Measurements from ENCODE around the gene KIAA1958. TPM values are rescaled to one million over a fixed set of nuclear protein-coding genes. Genes with fewer than 3 reads are reported as not detected.

KIAA1958 gene
- total and polyA plus RNA-seq, 5 donors from 2014 or later, result 0.41 to 3.1 (median 1.3) TPM

DNA sequence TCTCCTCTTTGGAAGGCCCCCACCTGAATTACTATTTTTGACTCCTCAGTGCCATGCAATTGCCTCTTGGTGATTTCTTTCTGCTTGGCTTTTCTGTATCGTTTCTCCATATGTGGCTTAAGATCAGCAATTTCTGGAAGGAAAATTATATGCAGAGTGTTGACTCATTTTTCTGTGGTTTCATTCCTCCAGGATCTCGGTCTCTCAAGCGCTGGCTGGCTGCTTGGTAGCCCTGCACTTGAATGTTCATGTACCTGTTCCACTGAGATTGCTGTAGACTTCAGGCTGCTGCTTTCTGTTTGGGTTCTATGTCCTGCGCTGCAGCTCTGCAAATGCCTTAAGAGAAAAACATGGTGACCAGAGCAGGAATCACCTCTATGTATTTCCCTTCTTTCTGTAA, 153.7 kb downstream of the KIAA1958 start:
- Mint-ChIP-seq H3K36me3 (peaks cover 11% of the 10 kb centered on the region), H3K27ac (no peak overlapping the region), H3K4me3 (no peak overlapping the region), H3K27me3 (peaks cover 26% of the 10 kb centered on the region), H3K9me3 (peaks cover 0 to 18% (median 3%) of the 10 kb centered on the region in 7 donors), H3K4me1 (no peaks in the 10 kb centered on the region)
- Histone ChIP-seq H3K4me3 (ENCODE audit: low read depth, low read length) (no peak overlapping the region), H3K27ac (ENCODE audit: insufficient read depth, low read length, poor library complexity, severe bottlenecking) (no peak overlapping the region), H3K9me3 (ENCODE audit: control insufficient read depth in 2 of 2, low read length in 2 of 2) (peaks cover 10 to 12% of the 10 kb centered on the region in 2 experiments), H3K27me3 (ENCODE audit: control insufficient read depth, insufficient read depth, low read length) (no peaks in the 10 kb centered on the region), H3K4me1 (ENCODE audit: control insufficient read depth, insufficient read depth, low read length, poor library complexity, severe bottlenecking) (no peaks in the 10 kb centered on the region), H3K36me3 (ENCODE audit: control insufficient read depth, insufficient read depth, low read length) (peaks cover 2% of the 10 kb centered on the region)
- no peak for ATAC-seq (ENCODE audit: low read depth in 2 of 2)
- no peak for DNase-seq

GRCh38 chr9:112642126-112642525, 155.5 kb downstream of the KIAA1958 start:
- no peak overlapping the region for H3K27ac ChIP-seq (ENCODE audit: insufficient read depth, low read length, poor library complexity, severe bottlenecking)
- H3K27me3 ChIP-seq (ENCODE audit: control insufficient read depth, insufficient read depth, low read length), result no peaks in the 10 kb centered on the region
- DNase-seq (no peak), ATAC-seq (ENCODE audit: low read depth in 2 of 2) (no peak)
- Mint-ChIP-seq H3K4me1 (no peaks in the 10 kb centered on the region), H3K27me3 (peaks cover 22% of the 10 kb centered on the region), H3K36me3 (peaks cover 26% of the 10 kb centered on the region), H3K27ac (no peak overlapping the region), H3K9me3 (peaks cover 0 to 28% (median 8%) of the 10 kb centered on the region in 7 donors), H3K4me3 (no peak overlapping the region)
- H3K36me3 ChIP-seq (ENCODE audit: control insufficient read depth, insufficient read depth, low read length), result peaks cover 2% of the 10 kb centered on the region
- no peak overlapping the region for H3K4me3 ChIP-seq (ENCODE audit: low read depth, low read length)
- peaks cover 10 to 12% of the 10 kb centered on the region in 2 experiments for H3K9me3 ChIP-seq (ENCODE audit: control insufficient read depth in 2 of 2, low read length in 2 of 2)
- H3K4me1 ChIP-seq (ENCODE audit: control insufficient read depth, insufficient read depth, low read length, poor library complexity, severe bottlenecking), result no peaks in the 10 kb centered on the region

GRCh38 chr9:112647596-112647995, 161.0 kb downstream of the KIAA1958 start:
- no peaks in the 10 kb centered on the region for H3K4me1 Mint-ChIP-seq
- DNase-seq, result no peak

GRCh38 chr9:112648624-112649023, 162.0 kb downstream of the KIAA1958 start:
- Histone ChIP-seq H3K36me3 (ENCODE audit: control insufficient read depth, insufficient read depth, low read length) (no peaks in the 10 kb centered on the region), H3K27me3 (ENCODE audit: control insufficient read depth, insufficient read depth, low read length) (no peaks in the 10 kb centered on the region), H3K4me1 (ENCODE audit: control insufficient read depth, insufficient read depth, low read length, poor library complexity, severe bottlenecking) (no peaks in the 10 kb centered on the region), H3K9me3 (ENCODE audit: control insufficient read depth in 2 of 2, low read length in 2 of 2) (peaks cover 16 to 20% of the 10 kb centered on the region in 2 experiments), H3K27ac (ENCODE audit: insufficient read depth, low read length, poor library complexity, severe bottlenecking) (no peak overlapping the region), H3K4me3 (ENCODE audit: low read depth, low read length) (no peak overlapping the region)
- H3K4me3 Mint-ChIP-seq, result no peak overlapping the region
- H3K4me1 Mint-ChIP-seq, result no peaks in the 10 kb centered on the region
- H3K9me3 Mint-ChIP-seq, result peaks cover 3 to 37% (median 10%) of the 10 kb centered on the region in 7 donors
- no peak for ATAC-seq (ENCODE audit: low read depth in 2 of 2)
- DNase-seq, result no peak
- no peak overlapping the region for H3K27ac Mint-ChIP-seq
- peaks cover 22% of the 10 kb centered on the region for H3K36me3 Mint-ChIP-seq
- H3K27me3 Mint-ChIP-seq, result peaks cover 4% of the 10 kb centered on the region

More at GRCh38 chr9:112647596-112647995, 161.0 kb downstream of the KIAA1958 start:
- H3K27me3 ChIP-seq (ENCODE audit: control insufficient read depth, insufficient read depth, low read length), result no peaks in the 10 kb centered on the region
- H3K4me3 Mint-ChIP-seq, result no peak overlapping the region
- peaks cover 3 to 37% (median 10%) of the 10 kb centered on the region in 7 donors for H3K9me3 Mint-ChIP-seq
- ATAC-seq (ENCODE audit: low read depth in 2 of 2), result no peak
- no peaks in the 10 kb centered on the region for H3K36me3 ChIP-seq (ENCODE audit: control insufficient read depth, insufficient read depth, low read length)
- H3K9me3 ChIP-seq (ENCODE audit: control insufficient read depth in 2 of 2, low read length in 2 of 2), result peaks cover 16 to 20% of the 10 kb centered on the region in 2 experiments
- H3K27ac ChIP-seq (ENCODE audit: insufficient read depth, low read length, poor library complexity, severe bottlenecking), result no peak overlapping the region
- H3K27me3 Mint-ChIP-seq, result peaks cover 4% of the 10 kb centered on the region
- H3K4me1 ChIP-seq (ENCODE audit: control insufficient read depth, insufficient read depth, low read length, poor library complexity, severe bottlenecking), result no peaks in the 10 kb centered on the region
- H3K36me3 Mint-ChIP-seq, result peaks cover 25% of the 10 kb centered on the region
- H3K4me3 ChIP-seq (ENCODE audit: low read depth, low read length), result no peak overlapping the region
- H3K27ac Mint-ChIP-seq, result no peak overlapping the region

- Mint-ChIP-seq H3K27ac (peak overlapping the region in 1 of 3 donors; percentile 32), H3K4me3 (no peak overlapping the region), H3K27me3 (peaks cover 4% of the 10 kb centered on the region), H3K4me1 (no peaks in the 10 kb centered on the region), H3K9me3 (peaks cover 0 to 10% (median 2%) of the 10 kb centered on the region in 7 donors), H3K36me3 (peaks cover 3% of the 10 kb centered on the region)
- no peaks in the 10 kb centered on the region for H3K4me1 ChIP-seq (ENCODE audit: control insufficient read depth, insufficient read depth, low read length, poor library complexity, severe bottlenecking)
- DNase-seq (no peak), ATAC-seq (ENCODE audit: low read depth in 2 of 2) (no peak)
- no peaks in the 10 kb centered on the region for H3K36me3 ChIP-seq (ENCODE audit: control insufficient read depth, insufficient read depth, low read length)
- H3K4me3 ChIP-seq (ENCODE audit: low read depth, low read length), result no peak overlapping the region
- no peaks in the 10 kb centered on the region for H3K27me3 ChIP-seq (ENCODE audit: control insufficient read depth, insufficient read depth, low read length)
- H3K27ac ChIP-seq (ENCODE audit: insufficient read depth, low read length, poor library complexity, severe bottlenecking), result no peak overlapping the region
- peaks cover 2 to 4% of the 10 kb centered on the region in 2 experiments for H3K9me3 ChIP-seq (ENCODE audit: control insufficient read depth in 2 of 2, low read length in 2 of 2)
These were observed 167.7 kb downstream of the KIAA1958 start for GRCh38 chr9:112654282-112654681.

DNA sequence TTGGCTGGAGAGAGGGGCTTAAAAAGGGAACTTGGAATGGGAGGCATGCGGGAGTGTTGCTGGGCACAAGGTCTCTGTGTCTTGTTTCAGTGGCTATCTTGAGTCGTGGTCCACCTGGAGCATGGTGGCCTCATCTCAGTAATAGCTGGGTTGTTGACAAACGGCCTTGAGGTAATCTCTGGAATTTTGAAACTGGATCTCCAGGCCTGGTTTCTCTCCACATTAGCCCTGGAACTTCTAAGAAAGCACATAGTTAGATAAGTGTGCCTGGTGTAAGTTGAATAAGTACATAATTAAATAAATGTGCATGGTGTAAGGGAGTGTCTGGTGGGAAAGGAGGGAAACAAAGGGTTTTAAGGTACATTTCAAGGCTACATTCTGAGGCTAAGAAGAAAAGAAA, 169.0 kb downstream of the KIAA1958 start:
- Mint-ChIP-seq H3K27ac (no peak overlapping the region), H3K27me3 (peaks cover 4% of the 10 kb centered on the region), H3K36me3 (peaks cover 5% of the 10 kb centered on the region), H3K9me3 (peaks cover 0 to 2% (median 0%) of the 10 kb centered on the region in 7 donors), H3K4me3 (no peak overlapping the region), H3K4me1 (no peaks in the 10 kb centered on the region)
- ATAC-seq (ENCODE audit: low read depth in 2 of 2), result no peak
- Histone ChIP-seq H3K9me3 (ENCODE audit: control insufficient read depth in 2 of 2, low read length in 2 of 2) (no peaks in the 10 kb centered on the region), H3K27me3 (ENCODE audit: control insufficient read depth, insufficient read depth, low read length) (no peaks in the 10 kb centered on the region), H3K4me1 (ENCODE audit: control insufficient read depth, insufficient read depth, low read length, poor library complexity, severe bottlenecking) (no peaks in the 10 kb centered on the region), H3K36me3 (ENCODE audit: control insufficient read depth, insufficient read depth, low read length) (no peaks in the 10 kb centered on the region), H3K4me3 (ENCODE audit: low read depth, low read length) (no peak overlapping the region), H3K27ac (ENCODE audit: insufficient read depth, low read length, poor library complexity, severe bottlenecking) (no peak overlapping the region)
- no peak for DNase-seq

GRCh38 chr9:112659906-112660305, 173.3 kb downstream of the KIAA1958 start:
- Histone ChIP-seq H3K27ac (ENCODE audit: insufficient read depth, low read length, poor library complexity, severe bottlenecking) (no peak overlapping the region), H3K9me3 (ENCODE audit: control insufficient read depth in 2 of 2, low read length in 2 of 2) (no peaks in the 10 kb centered on the region), H3K4me1 (ENCODE audit: control insufficient read depth, insufficient read depth, low read length, poor library complexity, severe bottlenecking) (no peaks in the 10 kb centered on the region), H3K27me3 (ENCODE audit: control insufficient read depth, insufficient read depth, low read length) (no peaks in the 10 kb centered on the region), H3K36me3 (ENCODE audit: control insufficient read depth, insufficient read depth, low read length) (no peaks in the 10 kb centered on the region), H3K4me3 (ENCODE audit: low read depth, low read length) (no peak overlapping the region)
- Mint-ChIP-seq H3K4me1 (no peaks in the 10 kb centered on the region), H3K4me3 (no peak overlapping the region), H3K27ac (peak overlapping the region in 1 of 3 donors; percentile 15), H3K9me3 (no peaks in the 10 kb centered on the region), H3K36me3 (peaks cover 5% of the 10 kb centered on the region), H3K27me3 (no peaks in the 10 kb centered on the region)
- ATAC-seq (ENCODE audit: low read depth in 2 of 2) (no peak), DNase-seq (no peak)

GRCh38 chr9:112663681-112664080, 177.1 kb downstream of the KIAA1958 start:
- peaks cover 5% of the 10 kb centered on the region for H3K27me3 Mint-ChIP-seq
- H3K4me1 ChIP-seq (ENCODE audit: control insufficient read depth, insufficient read depth, low read length, poor library complexity, severe bottlenecking), result no peaks in the 10 kb centered on the region
- H3K9me3 Mint-ChIP-seq, result no peaks in the 10 kb centered on the region
- H3K27me3 ChIP-seq (ENCODE audit: control insufficient read depth, insufficient read depth, low read length), result no peaks in the 10 kb centered on the region
- no peak overlapping the region for H3K4me3 Mint-ChIP-seq
- ATAC-seq (ENCODE audit: low read depth in 2 of 2) (no peak), DNase-seq (no peak)
- no peak overlapping the region for H3K27ac Mint-ChIP-seq
- peaks cover 5% of the 10 kb centered on the region for H3K36me3 Mint-ChIP-seq
- no peaks in the 10 kb centered on the region for H3K9me3 ChIP-seq (ENCODE audit: control insufficient read depth in 2 of 2, low read length in 2 of 2)
- H3K36me3 ChIP-seq (ENCODE audit: control insufficient read depth, insufficient read depth, low read length), result no peaks in the 10 kb centered on the region
- no peaks in the 10 kb centered on the region for H3K4me1 Mint-ChIP-seq
- no peak overlapping the region for H3K27ac ChIP-seq (ENCODE audit: insufficient read depth, low read length, poor library complexity, severe bottlenecking)
- no peak overlapping the region for H3K4me3 ChIP-seq (ENCODE audit: low read depth, low read length)
